K562 (cell line): ENCODE results near the gene TRIM71. TPM values are rescaled to one million over a fixed set of nuclear protein-coding genes. Genes with fewer than 3 reads are reported as not detected.

ENCODE experiments used
- ATAC-seq: fragments of 200-7000 bp; cut with Tn5 transposase; 3 replicates; pipeline ENCODE4 v1.9.1; 2020; ENCODE audit warnings: moderate library complexity
- BruUV-seq: library from RNA; stranded (reverse); fragments of 400-500 nt; replicated peaks from 2 replicates; lab custom pipeline; 2021; lab: Mats Ljungman, UMichigan
- CTCF ChIA-PET: fragments of 300-600 bp; formaldehyde crosslinking; extraction: SDS; loops from one replicate; lab custom pipeline; 2021; ENCODE audit warnings: low intra/inter-chr PET ratio; lab: Yijun Ruan, JAX
- POLR2A ChIA-PET: fragments of 300-600, 350-650 bp; sonication (Branson Sonifier 250); formaldehyde crosslinking; extraction: SDS; loops from one replicate; lab custom pipeline; 2021; ENCODE audit warnings: antibody characterized with exemption, inconsistent platforms; lab: Yijun Ruan, JAX
- DNase-seq, 4 experiments: peaks; one replicate each; pipeline versions ENCODE4 v3.0.0 to v3.0.0-alpha.2; 2011 to 2018; ENCODE audit warnings: low spot score in 3 of 4, mixed read lengths in 3 of 4; ENCODE audit errors: extremely low read depth in 1 of 4
- FAIRE-seq: peaks from 2 replicates; lab custom pipeline; 2011; peaks lifted over from hg19 to GRCh38; lab: Jason Lieb, UNC
- H2AFZ ChIP-seq: 2 replicates; pipeline ENCODE4 v1.6.0; 2011; ENCODE audit warnings: low read depth, low read length, control low read depth, inconsistent platforms
- H3K27ac ChIP-seq: fragments of 200-600 bp; 3 replicates; pipeline ENCODE4 v1.8.0; 2011; ENCODE audit warnings: low read depth, mild to moderate bottlenecking, control low read depth, inconsistent platforms, low read length, moderate library complexity, mixed read lengths; ENCODE audit errors: extremely low read depth
- H3K27me3 ChIP-seq, 2 experiments: fragments of 300-600 bp in 1 of 2; 2 replicates in 1 of 2; 3 replicates in 1 of 2; pipeline versions ENCODE4 v1.6.0 to v1.8.0; 2011; ENCODE audit warnings: inconsistent platforms in 2 of 2, low read length in 2 of 2, mild to moderate bottlenecking in 1 of 2, mixed read lengths in 1 of 2, moderate library complexity in 1 of 2; ENCODE audit not compliant: control insufficient read depth in 2 of 2, insufficient read depth in 2 of 2
- H3K36me3 ChIP-seq: fragments of 300-600 bp; 3 replicates; pipeline ENCODE4 v1.8.0; 2011; ENCODE audit warnings: mild to moderate bottlenecking, low read length, inconsistent platforms; ENCODE audit not compliant: control insufficient read depth, insufficient read depth
- H3K4me1 ChIP-seq, 2 experiments: fragments of 200-600 bp in 1 of 2; replicated peaks in 1 of 2; 2 replicates in 1 of 2; 3 replicates in 1 of 2; pipeline versions ENCODE4 v1.5.1 to v1.8.0; 2011; ENCODE audit warnings: inconsistent platforms in 2 of 2, low read length in 2 of 2, mild to moderate bottlenecking in 1 of 2, mixed read lengths in 1 of 2, moderate library complexity in 1 of 2; ENCODE audit not compliant: control insufficient read depth in 2 of 2, insufficient read depth in 2 of 2
- H3K4me2 ChIP-seq: 2 replicates; pipeline ENCODE4 v1.6.1; 2011; ENCODE audit warnings: low read length, control low read depth, inconsistent platforms, mixed read lengths; ENCODE audit not compliant: insufficient read depth
- H3K4me3 ChIP-seq: fragments of 200-600 bp; sonication (generic), shearing (Covaris generic); 2 replicates; pipeline ENCODE4 v1.5.1; 2016; ENCODE audit warnings: control low read depth, inconsistent platforms
- H3K79me2 ChIP-seq: fragments of 200-600 bp; 3 replicates; pipeline ENCODE4 v1.8.0; 2011; ENCODE audit warnings: low read length, inconsistent platforms; ENCODE audit not compliant: control insufficient read depth, insufficient read depth
- H3K9ac ChIP-seq, 2 experiments: 2 replicates each; pipeline versions ENCODE4 v1.6.0 to v1.6.1; 2011; ENCODE audit warnings: low read depth in 2 of 2, low read length in 2 of 2, control low read depth in 1 of 2, inconsistent platforms in 1 of 2, mild to moderate bottlenecking in 1 of 2, mixed read lengths in 1 of 2; ENCODE audit not compliant: insufficient read depth in 1 of 2
- H3K9me1 ChIP-seq: one replicate; pipeline ENCODE4 v1.6.0; 2011; ENCODE audit warnings: inconsistent platforms, mild to moderate bottlenecking, low read length, moderate library complexity; ENCODE audit not compliant: control insufficient read depth, insufficient read depth
- H3K9me3 ChIP-seq: replicated peaks from 2 replicates; pipeline ENCODE4 v1.5.1; 2011; ENCODE audit warnings: low read depth, low read length, inconsistent platforms; ENCODE audit not compliant: control insufficient read depth, insufficient read depth
- H4K20me1 ChIP-seq: replicated peaks from 2 replicates; pipeline ENCODE4 v1.6.1; 2011; ENCODE audit warnings: low read length, inconsistent platforms, mixed read lengths; ENCODE audit not compliant: control insufficient read depth, insufficient read depth
- FUS ChIP-seq: fragments of 200-400 bp; formaldehyde crosslinking; optimal IDR thresholded peaks from 2 replicates; pipeline ENCODE3; 2017; ENCODE audit warnings: low read depth, low read length
- ILF3 ChIP-seq: fragments of 450-650 bp; IDR thresholded peaks from 2 replicates; pipeline ENCODE4 v1.6.1; 2018; ENCODE audit warnings: antibody characterized with exemption, mild to moderate bottlenecking, moderate library complexity, borderline replicate concordance
- MCM2 ChIP-seq: fragments of 450-650 bp; IDR thresholded peaks from 2 replicates; pipeline ENCODE4 v1.6.1; 2017; ENCODE audit warnings: low read depth, mild to moderate bottlenecking
- MIER1 ChIP-seq: fragments of 450-650 bp; IDR thresholded peaks from 2 replicates; pipeline ENCODE4 v1.6.1; 2016; ENCODE audit warnings: antibody characterized with exemption, mild to moderate bottlenecking, low read depth
- MXI1 ChIP-seq: IDR thresholded peaks from 2 replicates; pipeline ENCODE4 v1.6.1; 2011; ENCODE audit warnings: low read depth, mild to moderate bottlenecking, improper control_type of control experiment, low read length
- MYNN ChIP-seq, 2 experiments: sonication (generic); formaldehyde crosslinking in 1 of 2; IDR thresholded peaks; 2 replicates each; pipeline versions ENCODE4 v1.5.0 to v1.6.1; 2016 to 2020; ENCODE audit warnings: antibody characterized with exemption in 1 of 2, missing genetic modification reagents in 1 of 2
- NONO ChIP-seq, 2 experiments: fragments of 200-400 bp in 1 of 2; fragments of 450-650 bp in 1 of 2; formaldehyde crosslinking in 1 of 2; IDR thresholded peaks; 2 replicates each; pipeline ENCODE4 v1.6.1; 2017; ENCODE audit warnings: low read depth in 2 of 2, mild to moderate bottlenecking in 2 of 2, moderate library complexity in 2 of 2, low read length in 1 of 2
- POLR2H ChIP-seq: IDR thresholded peaks from 2 replicates; pipeline ENCODE4 v1.6.1; 2016; ENCODE audit warnings: missing genetic modification characterization, low read depth, mild to moderate bottlenecking, control low read depth, missing compliant biosample characterization, moderate library complexity
- SMAD1 ChIP-seq: fragments of 150-350 bp; IDR thresholded peaks from 2 replicates; pipeline ENCODE4 v1.6.1; 2014; ENCODE audit warnings: low read length, low read depth; ENCODE audit not compliant: partially characterized antibody
- WGBS: fragments of 100-300 bp; shearing (Covaris generic); methylation state at CpG from one replicate; pipeline ENCODE4 v1.1.6; 2016; ENCODE audit warnings: low coverage, mixed read lengths; ENCODE audit not compliant: insufficient coverage; ENCODE audit errors: missing lambda C conversion rate; 5-methylcytosine and 5-hydroxymethylcytosine counted together
- in situ Hi-C: fragments of 300-500 bp; cut with MboI; formaldehyde crosslinking; loops from 4 replicates; pipeline ENCODE4 v1.15.0; 2018; ENCODE audit warnings: inconsistent platforms, mixed read lengths
- intact Hi-C: fragments of 100-400 bp; cut with micrococcal nuclease; formaldehyde crosslinking; loops from 2 replicates; pipeline ENCODE4 v1.14.2; 2022
- polyA plus RNA-seq, 8 experiments: library from polyadenylated mRNA; depleted of rRNA in 4 of 8; stranded (reverse) in 5 of 8; unstranded in 3 of 8; fragments of >200 nt; fragmentation: Nextera tagmentation in 2 of 8; fragmentation: Illumina TruSeq in 1 of 8; extraction: Ambion mirVana in 2 of 8; extraction: Trizol in 1 of 8; gene quantifications; 2 replicates each; pipeline versions ENCODE4 v1.2.1 to v1.2.3, GENCODE V29; 2011 to 2014; ENCODE audit warnings: inconsistent platforms in 1 of 8, missing spikeins in 1 of 8
- total RNA-seq, 7 experiments: library from RNA; depleted of rRNA in 6 of 7; stranded (reverse); fragments of >200 nt in 6 of 7; fragmentation: Illumina TruSeq in 2 of 7; extraction: Trizol in 2 of 7; gene quantifications; 2 replicates each; pipeline versions ENCODE4 v1.2.1 to v1.2.3, GENCODE V29; 2011 to 2021; ENCODE audit warnings: low replicate concordance in 1 of 7
- TF ChIP-seq, protein P1 (sequence below): fragments of 250-450 bp; sonication (Bioruptor Pico); IDR thresholded peaks from 2 replicates; pipeline ENCODE4 v1.8.0; 2022; ENCODE audit warnings: moderate library complexity, mild to moderate bottlenecking, inconsistent platforms

Gene TRIM71
- total and polyA plus RNA-seq, 9 of the 15 experiments (the other 6 are each of a cell fraction or from before 2014, with no cell fraction given), result 0.04 to 0.11 TPM; not detected in 7

DNA sequence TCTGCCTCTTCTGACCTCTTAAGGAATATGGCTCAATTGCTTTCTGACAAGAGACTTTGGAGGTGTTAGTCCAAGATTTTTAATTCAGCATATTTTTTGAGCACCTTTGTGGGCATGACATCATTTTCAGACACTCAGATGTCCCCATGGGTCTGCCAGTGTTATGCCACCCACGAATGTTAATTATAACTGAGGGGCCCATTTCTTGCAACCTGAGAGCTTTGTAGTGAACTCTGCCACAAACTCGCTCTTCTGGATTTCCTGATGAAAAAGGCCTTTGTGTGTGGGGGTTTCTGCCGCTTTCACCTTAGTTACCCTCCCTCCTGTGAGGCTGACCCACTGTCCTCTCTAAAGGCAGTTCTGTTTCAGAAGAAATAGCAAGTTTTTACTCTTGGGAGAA lies 69.1 kb downstream of the TRIM71 start (continued):
- TF ChIP-seq MYNN (IDR thresholded peaks at IDR 0.05) (no peak), MYNN (CRISPR knock-in tag; IDR thresholded peaks at IDR 0.05) (no peak), ILF3 (no peak), MCM2 (no peak), NONO (IDR thresholded peaks at IDR 0.05; ENCODE audit: low read depth in 2 of 2, low read length in 1 of 2) (no peak), FUS (no peak), POLR2H (tag) (no peak), SMAD1 (no peak), MIER1 (no peak)
- TF ChIP-seq, protein P1, sequence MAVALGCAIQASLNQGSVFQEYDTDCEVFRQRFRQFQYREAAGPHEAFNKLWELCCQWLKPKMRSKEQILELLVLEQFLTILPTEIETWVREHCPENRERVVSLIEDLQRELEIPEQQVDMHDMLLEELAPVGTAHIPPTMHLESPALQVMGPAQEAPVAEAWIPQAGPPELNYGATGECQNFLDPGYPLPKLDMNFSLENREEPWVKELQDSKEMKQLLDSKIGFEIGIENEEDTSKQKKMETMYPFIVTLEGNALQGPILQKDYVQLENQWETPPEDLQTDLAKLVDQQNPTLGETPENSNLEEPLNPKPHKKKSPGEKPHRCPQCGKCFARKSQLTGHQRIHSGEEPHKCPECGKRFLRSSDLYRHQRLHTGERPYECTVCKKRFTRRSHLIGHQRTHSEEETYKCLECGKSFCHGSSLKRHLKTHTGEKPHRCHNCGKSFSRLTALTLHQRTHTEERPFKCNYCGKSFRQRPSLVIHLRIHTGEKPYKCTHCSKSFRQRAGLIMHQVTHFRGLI (CRISPR knock-in tag), result no peak
- TF ChIP-seq, all 486 proteins: peak for 0

DNA sequence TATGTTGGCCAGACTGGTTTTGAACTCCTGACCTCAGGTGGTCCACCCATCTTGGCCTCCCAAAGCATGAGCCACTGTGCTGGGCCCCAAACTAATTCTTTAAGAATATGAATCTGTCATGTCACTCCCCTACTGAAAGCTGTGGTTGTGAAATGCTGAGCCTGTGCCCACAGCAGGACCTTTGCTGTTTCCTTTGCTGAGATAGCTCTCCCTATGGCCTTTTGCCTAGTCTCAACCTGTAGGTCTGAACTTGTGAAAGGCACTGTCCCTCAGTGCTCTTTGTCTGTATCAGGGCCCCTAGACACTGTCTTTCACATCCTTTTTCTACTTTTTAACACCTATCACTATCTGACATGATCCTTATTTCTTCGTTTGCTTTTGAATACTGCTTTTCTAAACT lies 70.9 kb downstream of the TRIM71 start:
- no peak overlapping the region for H3K27ac ChIP-seq
- no peak overlapping the region for H2AFZ ChIP-seq
- CTCF ChIA-PET, result interaction anchor here (0.6 kb wide), 1 partner anchor 186 kb away, joined by 3 read pairs; no protein-coding TSS in a partner anchor
- FAIRE-seq, result no peak
- no peak overlapping the region for H3K9ac ChIP-seq
- H3K4me1 ChIP-seq, result peaks cover 4 to 5% of the 10 kb centered on the region in 2 experiments; a peak in 3 of 5 replicates
- in situ Hi-C loops, result no loop called here
- ATAC-seq, result no peak
- no peaks in the 10 kb centered on the region for H3K9me1 ChIP-seq
- H3K27me3 ChIP-seq, result peaks cover 57 to 62% of the 10 kb centered on the region in 2 experiments
- WGBS, result 5% methylated on average over 1 of the region's 1 CpG
- no peaks in the 10 kb centered on the region; the same call in 1 of the 2 replicates for H3K9me3 ChIP-seq
- intact Hi-C loops, result no loop called here
- no peaks in the 10 kb centered on the region for H3K79me2 ChIP-seq
- no peak overlapping the region for H3K4me2 ChIP-seq
- no peak overlapping the region for H3K4me3 ChIP-seq
- BruUV-seq, result no TSS peak
- DNase-seq, result no peak
- H4K20me1 ChIP-seq, result no peaks in the 10 kb centered on the region; the same call in 1 of the 2 replicates
- H3K36me3 ChIP-seq, result no peaks in the 10 kb centered on the region
- POLR2A ChIA-PET, result interaction anchor here (0.8 kb wide), 1 partner anchor 10 kb away, joined by 3 read pairs; no protein-coding TSS in a partner anchor
- no peak for TF ChIP-seq MXI1
